ENCODE measurements around the gene RDH5.

The RDH5 gene

GRCh38 chr12:55720071-55720564 lies at the start of gene RDH5:
RDH5 (plus strand) TSS chr12:55720393; CDS start chr12:55721185, 792 bp downstream.
- DNase-seq: no peak

GRCh38 chr12:55671746-55672145 lies 48.4 kb upstream of the RDH5 start:
- DNase-seq: no peak

- DNase-seq: no peak
Measured at GRCh38 chr12:55673638-55674037, 46.6 kb upstream of the RDH5 start.

GRCh38 chr12:55675666-55676065 lies 44.5 kb upstream of the RDH5 start:
- no peak for DNase-seq

- no peak for DNase-seq
Measured at GRCh38 chr12:55676707-55677106, 43.5 kb upstream of the RDH5 start.

GRCh38 chr12:55679691-55680090 lies 40.5 kb upstream of the RDH5 start:
- no peak for DNase-seq

GRCh38 chr12:55681142-55682077 lies 38.8 kb upstream of the RDH5 start:
- DNase-seq: no peak

GRCh38 chr12:55682087-55682796 lies 38.0 kb upstream of the RDH5 start:
- no peak for DNase-seq

- no peak for DNase-seq
Measured at GRCh38 chr12:55683676-55684075, 36.5 kb upstream of the RDH5 start.

- DNase-seq: no peak
Measured at GRCh38 chr12:55684761-55685370, 35.3 kb upstream of the RDH5 start.

- no peak for DNase-seq
Measured at GRCh38 chr12:55685671-55686070, 34.5 kb upstream of the RDH5 start.

- DNase-seq: no peak
Measured at GRCh38 chr12:55686366-55687010, 33.7 kb upstream of the RDH5 start.

GRCh38 chr12:55687746-55688145 lies 32.4 kb upstream of the RDH5 start:
- no peak for DNase-seq

- no peak for DNase-seq
Measured at GRCh38 chr12:55688716-55689655, 31.2 kb upstream of the RDH5 start.

- DNase-seq: no peak
Measured at GRCh38 chr12:55692631-55693322, 27.4 kb upstream of the RDH5 start.

GRCh38 chr12:55693323-55694187 lies 26.6 kb upstream of the RDH5 start:
- no peak for DNase-seq

- DNase-seq: no peak
Measured at GRCh38 chr12:55694188-55694515, 26.0 kb upstream of the RDH5 start.

GRCh38 chr12:55694651-55695050 lies 25.5 kb upstream of the RDH5 start:
- no peak for DNase-seq

- no peak for DNase-seq
Measured at GRCh38 chr12:55695349-55695748, 24.8 kb upstream of the RDH5 start.

GRCh38 chr12:55696141-55696540 lies 24.1 kb upstream of the RDH5 start:
- no peak for DNase-seq

Data from activated CD4-positive, alpha-beta T cell treated with anti-CD3 and anti-CD28 coated beads for 1 hour (primary cell).